Measurements from ENCODE around the gene RDH11. TPM values are rescaled to one million over a fixed set of nuclear protein-coding genes. Genes with fewer than 3 reads are reported as not detected.

RDH11 gene
- total RNA-seq, 1 experiment from 2014 or later: 45.1 TPM

GRCh38 chr14:67650694-67651093 lies 44.9 kb downstream of the RDH11 start:
- TF ChIP-seq SIN3A (IDR thresholded peaks at IDR 0.05; ENCODE audit: borderline replicate concordance, insufficient read depth, low read depth, low read length) (no peak), REST (IDR thresholded peaks at IDR 0.05; ENCODE audit: insufficient read depth in 1 of 2, low read depth in 2 of 2, low read length in 1 of 2) (no peak), TCF7L2 (IDR thresholded peaks at IDR 0.05; ENCODE audit: low read depth, low read length) (no peak), POLR2AphosphoS5 (IDR thresholded peaks at IDR 0.05; ENCODE audit: low read depth, low read length) (no peak), CTCF (IDR thresholded peaks at IDR 0.05) (no peak)
- no peak overlapping the region for H3K4me3 ChIP-seq (ENCODE audit: low read depth in 2 of 2, low read length in 2 of 2)
- ATAC-seq (no peak), DNase-seq (ENCODE audit: low read depth, low spot score) (no peak)
- BruUV-seq (replicated peaks): no TSS peak
- POLR2A ChIA-PET: no interaction called here
- H3K27ac ChIP-seq (ENCODE audit: low read length): no peak overlapping the region
- H3K27me3 ChIP-seq (ENCODE audit: control insufficient read depth, insufficient read depth, low read length): no peaks in the 10 kb centered on the region
- H3K36me3 ChIP-seq (ENCODE audit: control insufficient read depth, insufficient read depth, low read length): peaks cover 13% of the 10 kb centered on the region
- in situ Hi-C loops (cut with HindIII; ENCODE audit: low pct_unique_long_range_greater_than_20kb, low sequenced_read_pairs): no loop called here
- no peaks in the 10 kb centered on the region for H3K9me3 ChIP-seq (ENCODE audit: control insufficient read depth, insufficient read depth, low read depth, low read length)
- no peaks in the 10 kb centered on the region for H3K4me1 ChIP-seq (ENCODE audit: control insufficient read depth, insufficient read depth, low read length)
- CTCF ChIA-PET: no interaction called here
- intact Hi-C loops (cut with micrococcal nuclease; ENCODE audit: unreplicated experiment): no loop called here

- Histone ChIP-seq H3K9me3 (ENCODE audit: control insufficient read depth, insufficient read depth, low read depth, low read length) (no peaks in the 10 kb centered on the region), H3K4me3 (ENCODE audit: low read depth in 2 of 2, low read length in 2 of 2) (no peak overlapping the region), H3K4me1 (ENCODE audit: control insufficient read depth, insufficient read depth, low read length) (no peaks in the 10 kb centered on the region), H3K27ac (ENCODE audit: low read length) (no peak overlapping the region), H3K27me3 (ENCODE audit: control insufficient read depth, insufficient read depth, low read length) (no peaks in the 10 kb centered on the region), H3K36me3 (ENCODE audit: control insufficient read depth, insufficient read depth, low read length) (peaks cover 13% of the 10 kb centered on the region)
- in situ Hi-C loops (cut with HindIII; ENCODE audit: low pct_unique_long_range_greater_than_20kb, low sequenced_read_pairs): no loop called here
- DNase-seq (ENCODE audit: low read depth, low spot score) (no peak), ATAC-seq (no peak)
- intact Hi-C loops (cut with micrococcal nuclease; ENCODE audit: unreplicated experiment): no loop called here
- no peak for TF ChIP-seq CTCF (IDR thresholded peaks at IDR 0.05)
- no peak for TF ChIP-seq POLR2AphosphoS5 (IDR thresholded peaks at IDR 0.05; ENCODE audit: low read depth, low read length)
- TF ChIP-seq TCF7L2 (IDR thresholded peaks at IDR 0.05; ENCODE audit: low read depth, low read length): no peak
- no peak for TF ChIP-seq REST (IDR thresholded peaks at IDR 0.05; ENCODE audit: insufficient read depth in 1 of 2, low read depth in 2 of 2, low read length in 1 of 2)
- TF ChIP-seq SIN3A (IDR thresholded peaks at IDR 0.05; ENCODE audit: borderline replicate concordance, insufficient read depth, low read depth, low read length): no peak
- ChIA-PET CTCF (no interaction called here), POLR2A (no interaction called here)
- BruUV-seq (replicated peaks): no TSS peak
Measured at GRCh38 chr14:67650151-67650550, 45.4 kb downstream of the RDH11 start.
